ENCODE measurements around the gene SCUBE3. TPM values are rescaled to one million over a fixed set of nuclear protein-coding genes. Genes with fewer than 3 reads are reported as not detected.

SCUBE3 gene
- total and polyA plus RNA-seq, 2 of the 8 experiments (the other 6 are each of a cell fraction or from before 2014, with no cell fraction given): 0.80 to 1.0 TPM

GRCh38 chr6:35298625-35299140 is 84.9 kb downstream of the SCUBE3 start:
- Histone ChIP-seq H3K4me3 (ENCODE audit: extremely low read depth in 1 of 4, insufficient read depth in 2 of 4, low read depth in 3 of 4, low read length in 4 of 4) (no peak overlapping the region), H3K9ac (replicated peaks in 1 of 4; ENCODE audit: extremely low read depth in 1 of 4, low read depth in 3 of 4, low read length in 3 of 4) (no peak overlapping the region)
- TF ChIP-seq RNF2 (IDR thresholded peaks at IDR 0.05; ENCODE audit: borderline replicate concordance, low read depth, low read length, missing control alignments, poor library complexity, severe bottlenecking): no peak
- no peak for TF ChIP-seq EZH2 (IDR thresholded peaks at IDR 0.05; ENCODE audit: low read depth, low read length, severe bottlenecking)
- no peak for TF ChIP-seq POLR2A (IDR thresholded peaks at IDR 0.05; ENCODE audit: control extremely low read depth in 1 of 2, low read depth in 2 of 2, low read length in 2 of 2)
- TF ChIP-seq TCF12 (IDR thresholded peaks at IDR 0.05; ENCODE audit: low read depth, low read length): no peak
- TF ChIP-seq RFX5 (IDR thresholded peaks at IDR 0.05; ENCODE audit: borderline replicate concordance, low read depth, low read length): no peak
- no peak for TF ChIP-seq KDM1A (IDR thresholded peaks at IDR 0.05; ENCODE audit: borderline replicate concordance, low read length)
- no peak for TF ChIP-seq KDM5A (IDR thresholded peaks at IDR 0.05; ENCODE audit: low read length)

More at GRCh38 chr6:35298625-35299140, 84.9 kb downstream of the SCUBE3 start:
- FAIRE-seq (no peak), DNase-seq (ENCODE audit: low read depth in 1 of 2, low spot score in 2 of 2) (no peak)
- Histone ChIP-seq H2BK5ac (ENCODE audit: low read depth, low read length) (no peak overlapping the region), H3K4ac (replicated peaks; ENCODE audit: insufficient read length, low read depth, low read length) (no peak overlapping the region), H3K14ac (ENCODE audit: insufficient read length) (no peak overlapping the region), H3K23ac (ENCODE audit: insufficient read length) (no peak overlapping the region), H3K27ac (ENCODE audit: low read depth, low read length) (no peak overlapping the region), H3K23me2 (ENCODE audit: low read depth, low read length) (no peaks in the 10 kb centered on the region; the same call in 1 of the 2 replicates), H3K79me1 (ENCODE audit: low read depth, low read length) (no peaks in the 10 kb centered on the region; the same call in 1 of the 2 replicates), H4K91ac (replicated peaks; ENCODE audit: insufficient read length, low read length) (no peak overlapping the region), H4K8ac (ENCODE audit: extremely low read depth, insufficient read depth, low read length) (no peak overlapping the region), H4K20me1 (replicated peaks in 1 of 2; ENCODE audit: control insufficient read depth in 1 of 2, insufficient read depth in 2 of 2, low read length in 2 of 2) (no peaks in the 10 kb centered on the region), H3K18ac (ENCODE audit: extremely low read depth, low read length) (no peak overlapping the region), H3K9me3 (ENCODE audit: insufficient read depth in 2 of 2, low read depth in 1 of 2, low read length in 1 of 2) (no peaks in the 10 kb centered on the region), H3K36me3 (ENCODE audit: control insufficient read depth in 2 of 4, insufficient read depth in 4 of 4, low read length in 3 of 4) (peaks cover 0 to 2% (median 2%) of the 10 kb centered on the region in 4 experiments; a peak in 2 of 8 replicates), H3K27me3 (replicated peaks in 1 of 4; ENCODE audit: control insufficient read depth in 3 of 4, extremely low read depth in 1 of 4, insufficient read depth in 3 of 4, low read length in 3 of 4) (no peaks in the 10 kb centered on the region), H2BK120ac (replicated peaks; ENCODE audit: low read depth, low read length) (no peak overlapping the region), H2AFZ (ENCODE audit: low read length) (no peak overlapping the region), H3K4me1 (replicated peaks in 1 of 4; ENCODE audit: control insufficient read depth in 3 of 4, insufficient read depth in 4 of 4, low read length in 3 of 4) (peaks cover 6 to 18% (median 12%) of the 10 kb centered on the region in 4 experiments), H2BK12ac (ENCODE audit: low read depth, low read length) (peak overlapping the region; percentile 60; the same call in 1 of the 2 replicates), H3K4me2 (ENCODE audit: insufficient read depth in 1 of 2, low read depth in 2 of 2, low read length in 2 of 2) (peak overlapping the region in 1 of 2 experiments; percentile 4; a peak in 1 of 4 replicates), H3K79me2 (ENCODE audit: control insufficient read depth in 1 of 2, insufficient read depth in 2 of 2, low read length in 2 of 2) (no peaks in the 10 kb centered on the region), H2AK5ac (ENCODE audit: low read depth, low read length) (0 out of 2 replicates have a peak overlapping the region, but pooled peaks have one; percentile 11), H2BK15ac (ENCODE audit: low read length) (peak overlapping the region; percentile 93), H4K5ac (ENCODE audit: insufficient read length, low read depth, low read length) (no peak overlapping the region), H2BK20ac (ENCODE audit: low read length) (peak overlapping the region; percentile 2), H3K56ac (replicated peaks; ENCODE audit: insufficient read length, low read depth, low read length) (no peak overlapping the region)
- ChIA-PET POLR2A (ENCODE audit: partially characterized antibody) (interaction anchor here (0.6 to 6.5 kb wide), 4 partner anchors 12 to 188 kb away, joined by 3 to 40 read pairs (median 4); partner anchors contain the start of gene RPL10A), CTCF (ENCODE audit: partially characterized antibody) (interaction anchor here (1.0 to 20.6 kb wide), 14 partner anchors 10 to 414 kb away, joined by 3 to 358 read pairs (median 17); partner anchors contain the start of genes FANCE, PPARD and RPL10A)
- WGBS, 2 experiments (ENCODE audit: extremely low coverage in 1 of 2, insufficient coverage in 1 of 2, insufficient read length in 1 of 2, insufficient replicate concordance in 2 of 2, low coverage in 1 of 2, low lambda C conversion rate in 2 of 2, missing lambda C conversion rate in 1 of 2): 93% methylated on average over 6 of the region's 6 CpGs; no CpG with 5 or more reads in 1 of the 2 experiments

All from H1 (cell line).